NT2/D1 (cell line): Measurements from ENCODE around the gene EMB.
"Not testable (repeated sequence)": the region's sequence is repeated elsewhere in the genome, so short reads cannot be mapped to it uniquely, and the experiment has no call there.

ENCODE experiments used
- SUZ12 ChIP-seq: IDR thresholded peaks from 2 replicates; pipeline ENCODE4 v1.6.1; 2011; ENCODE audit not compliant: insufficient read length, insufficient read depth; ENCODE audit errors: extremely low read depth
- YY1 ChIP-seq: IDR thresholded peaks from 2 replicates; pipeline ENCODE4 v1.6.1; 2011; ENCODE audit not compliant: insufficient read length, insufficient read depth
- ZNF274 ChIP-seq: IDR thresholded peaks from 2 replicates; pipeline ENCODE4 v1.6.1; 2011; ENCODE audit warnings: mild to moderate bottlenecking, low read depth, low read length

- not testable (repeated sequence) for TF ChIP-seq SUZ12, ZNF274, YY1
Observed at GRCh38 chr5:50423100-50423799, 17.8 kb downstream of the EMB start.
